ENCODE measurements around the gene JAK1. TPM values are rescaled to one million over a fixed set of nuclear protein-coding genes. Genes with fewer than 3 reads are reported as not detected.
A peak's percentile ranks its signal among the peaks of the same experiment; 100 is the strongest.

The JAK1 gene
- total and polyA plus RNA-seq, 9 of the 15 experiments (the other 6 are each of a cell fraction or from before 2014, with no cell fraction given): 9.7 to 44.1 (median 42.5) TPM

DNA sequence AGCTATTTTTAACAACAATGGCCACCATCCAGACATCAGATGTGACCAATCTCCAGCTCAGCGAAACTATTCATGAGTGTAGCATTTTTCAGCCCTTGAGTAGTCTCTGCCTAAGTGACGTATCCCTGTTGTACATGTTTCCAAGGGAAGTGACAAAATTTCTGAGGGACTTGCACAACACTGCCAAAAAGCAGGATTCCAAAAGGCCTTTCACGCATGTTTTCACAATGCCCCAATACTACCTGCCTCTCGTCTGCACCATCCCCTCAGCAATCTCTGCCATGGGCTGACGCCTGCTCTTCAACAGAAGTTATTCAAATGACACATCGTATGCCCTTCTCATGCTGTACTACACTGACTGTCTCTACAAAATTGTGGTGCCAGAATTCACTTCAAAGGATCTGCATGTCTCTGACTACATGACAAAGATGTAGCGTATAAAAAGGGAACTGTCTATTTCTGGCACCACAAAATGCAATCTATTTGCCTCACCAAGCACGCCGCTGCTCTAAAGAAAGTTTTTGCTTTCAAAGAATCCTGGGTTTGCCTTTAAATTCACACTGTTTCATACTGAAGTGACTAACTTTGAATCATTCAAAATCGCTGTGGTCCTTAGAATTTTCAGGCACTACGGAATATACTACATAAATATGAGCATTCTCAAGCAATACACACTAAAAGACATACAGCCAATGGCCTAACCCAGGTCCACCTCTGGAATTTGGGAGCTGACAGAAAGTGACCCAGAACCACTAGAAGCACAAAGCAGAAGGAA is 32.9 kb downstream of the JAK1 start:
- Histone ChIP-seq H3K9me1 (ENCODE audit: control insufficient read depth, insufficient read depth, low read length) (no peaks in the 10 kb centered on the region), H3K9ac (ENCODE audit: insufficient read depth in 1 of 2, low read depth in 2 of 2, low read length in 2 of 2) (0 out of 4 replicates have a peak overlapping the region, but pooled peaks of 1 of the 2 experiments have one; percentile 28), H3K79me2 (ENCODE audit: control insufficient read depth, insufficient read depth, low read length) (peaks cover 55% of the 10 kb centered on the region), H3K4me1 (replicated peaks in 1 of 2; ENCODE audit: control insufficient read depth in 2 of 2, insufficient read depth in 2 of 2, low read length in 2 of 2) (peaks cover 0 to 23% of the 10 kb centered on the region in 2 experiments; a peak in 2 of 5 replicates), H3K4me2 (ENCODE audit: insufficient read depth, low read length) (peak overlapping the region; percentile 39; the same call in 1 of the 2 replicates), H3K36me3 (ENCODE audit: control insufficient read depth, insufficient read depth, low read length) (no peaks in the 10 kb centered on the region), H2AFZ (ENCODE audit: low read depth, low read length) (no peak overlapping the region), H3K9me3 (replicated peaks; ENCODE audit: control insufficient read depth, insufficient read depth, low read depth, low read length) (no peaks in the 10 kb centered on the region), H3K4me3 (no peak overlapping the region), H3K27ac (ENCODE audit: extremely low read depth, low read depth, low read length) (no peak overlapping the region), H3K27me3 (ENCODE audit: control insufficient read depth in 2 of 2, insufficient read depth in 2 of 2, low read length in 2 of 2) (no peaks in the 10 kb centered on the region), H4K20me1 (replicated peaks; ENCODE audit: control insufficient read depth, insufficient read depth, low read length) (peaks cover 17% of the 10 kb centered on the region; the same call in 1 of the 2 replicates)
- BruUV-seq (replicated peaks): no TSS peak
- intact Hi-C loops (cut with micrococcal nuclease) (no loop called here), in situ Hi-C loops (cut with MboI) (no loop called here)
- TF ChIP-seq, protein P1, sequence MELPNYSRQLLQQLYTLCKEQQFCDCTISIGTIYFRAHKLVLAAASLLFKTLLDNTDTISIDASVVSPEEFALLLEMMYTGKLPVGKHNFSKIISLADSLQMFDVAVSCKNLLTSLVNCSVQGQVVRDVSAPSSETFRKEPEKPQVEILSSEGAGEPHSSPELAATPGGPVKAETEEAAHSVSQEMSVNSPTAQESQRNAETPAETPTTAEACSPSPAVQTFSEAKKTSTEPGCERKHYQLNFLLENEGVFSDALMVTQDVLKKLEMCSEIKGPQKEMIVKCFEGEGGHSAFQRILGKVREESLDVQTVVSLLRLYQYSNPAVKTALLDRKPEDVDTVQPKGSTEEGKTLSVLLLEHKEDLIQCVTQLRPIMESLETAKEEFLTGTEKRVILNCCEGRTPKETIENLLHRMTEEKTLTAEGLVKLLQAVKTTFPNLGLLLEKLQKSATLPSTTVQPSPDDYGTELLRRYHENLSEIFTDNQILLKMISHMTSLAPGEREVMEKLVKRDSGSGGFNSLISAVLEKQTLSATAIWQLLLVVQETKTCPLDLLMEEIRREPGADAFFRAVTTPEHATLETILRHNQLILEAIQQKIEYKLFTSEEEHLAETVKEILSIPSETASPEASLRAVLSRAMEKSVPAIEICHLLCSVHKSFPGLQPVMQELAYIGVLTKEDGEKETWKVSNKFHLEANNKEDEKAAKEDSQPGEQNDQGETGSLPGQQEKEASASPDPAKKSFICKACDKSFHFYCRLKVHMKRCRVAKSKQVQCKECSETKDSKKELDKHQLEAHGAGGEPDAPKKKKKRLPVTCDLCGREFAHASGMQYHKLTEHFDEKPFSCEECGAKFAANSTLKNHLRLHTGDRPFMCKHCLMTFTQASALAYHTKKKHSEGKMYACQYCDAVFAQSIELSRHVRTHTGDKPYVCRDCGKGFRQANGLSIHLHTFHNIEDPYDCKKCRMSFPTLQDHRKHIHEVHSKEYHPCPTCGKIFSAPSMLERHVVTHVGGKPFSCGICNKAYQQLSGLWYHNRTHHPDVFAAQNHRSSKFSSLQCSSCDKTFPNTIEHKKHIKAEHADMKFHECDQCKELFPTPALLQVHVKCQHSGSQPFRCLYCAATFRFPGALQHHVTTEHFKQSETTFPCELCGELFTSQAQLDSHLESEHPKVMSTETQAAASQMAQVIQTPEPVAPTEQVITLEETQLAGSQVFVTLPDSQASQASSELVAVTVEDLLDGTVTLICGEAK (IDR thresholded peaks at IDR 0.05): 0 out of 2 replicates have a peak, but pooled peaks have one; percentile 44
- TF ChIP-seq, protein P1 (CRISPR knock-in tag; IDR thresholded peaks at IDR 0.05): no peak
- TF ChIP-seq MCM3 (IDR thresholded peaks at IDR 0.05): no peak
- TF ChIP-seq, protein P2, sequence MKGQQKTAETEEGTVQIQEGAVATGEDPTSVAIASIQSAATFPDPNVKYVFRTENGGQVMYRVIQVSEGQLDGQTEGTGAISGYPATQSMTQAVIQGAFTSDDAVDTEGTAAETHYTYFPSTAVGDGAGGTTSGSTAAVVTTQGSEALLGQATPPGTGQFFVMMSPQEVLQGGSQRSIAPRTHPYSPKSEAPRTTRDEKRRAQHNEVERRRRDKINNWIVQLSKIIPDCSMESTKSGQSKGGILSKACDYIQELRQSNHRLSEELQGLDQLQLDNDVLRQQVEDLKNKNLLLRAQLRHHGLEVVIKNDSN (CRISPR knock-in tag; IDR thresholded peaks at IDR 0.05): no peak
- TF ChIP-seq CEBPB (tag; IDR thresholded peaks at IDR 0.05): 0 out of 2 replicates have a peak, but pooled peaks have one; percentile 7
- 0 out of 2 replicates have a peak, but pooled peaks have one; percentile 3 for TF ChIP-seq BCOR (IDR thresholded peaks at IDR 0.05)
- ChIA-PET CTCF (ENCODE audit: low intra/inter-chr PET ratio) (no interaction called here), POLR2A (interaction anchor here (0.7 to 2.4 kb wide), 4 partner anchors 10 to 27 kb away, joined by 3 to 8 read pairs (median 5); no protein-coding TSS in a partner anchor)
- ATAC-seq (peak; percentile 35), DNase-seq (ENCODE audit: extremely low read depth in 1 of 4, low spot score in 3 of 4) (no peak), FAIRE-seq (peak; percentile 35)
- WGBS (ENCODE audit: insufficient coverage, low coverage, missing lambda C conversion rate): 48% methylated on average over 11 of the region's 11 CpGs

All from K562 (cell line).